Stimulated activated CD4-positive, alpha-beta T cell treated with anti-CD3 and anti-CD28 coated beads, Interleukin-15, amount 100 ng/mL, for 48 hours (primary cell): ENCODE results near the gene KCNMA1.

Experiments used
- DNase-seq, 2 donors: peaks; one replicate each; pipeline ENCODE4 v3.0.0-alpha.2; 2020; ENCODE audit warnings: low read depth in 2 of 2

Gene KCNMA1

DNA sequence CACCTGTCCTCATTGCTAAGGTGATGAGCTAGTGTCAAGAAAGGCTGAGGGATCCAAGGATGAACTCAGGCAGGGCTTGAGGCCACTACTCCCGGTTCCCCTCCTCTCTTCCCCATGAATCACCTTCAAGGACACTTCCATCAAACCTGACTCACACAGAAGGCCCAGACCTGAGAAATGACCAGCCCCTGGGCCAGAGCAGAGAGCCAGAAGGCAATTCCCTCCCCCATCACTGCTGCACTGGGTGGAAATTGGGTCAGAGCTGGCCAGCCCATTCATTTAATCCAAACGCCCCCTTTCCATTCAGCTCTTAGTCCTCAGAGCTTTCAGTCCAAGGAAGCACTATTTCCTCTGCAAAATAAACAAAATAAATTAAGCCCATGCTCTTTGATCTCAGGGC is 182.0 kb downstream of the KCNMA1 start:
- DNase-seq = no peak

GRCh38 chr10:77452952-77453564 is 184.6 kb downstream of the KCNMA1 start:
- no peak for DNase-seq

- no peak for DNase-seq
Observed at GRCh38 chr10:77451886-77452285, 185.7 kb downstream of the KCNMA1 start.

GRCh38 chr10:77448226-77448625 is 189.4 kb downstream of the KCNMA1 start:
- no peak for DNase-seq

DNA sequence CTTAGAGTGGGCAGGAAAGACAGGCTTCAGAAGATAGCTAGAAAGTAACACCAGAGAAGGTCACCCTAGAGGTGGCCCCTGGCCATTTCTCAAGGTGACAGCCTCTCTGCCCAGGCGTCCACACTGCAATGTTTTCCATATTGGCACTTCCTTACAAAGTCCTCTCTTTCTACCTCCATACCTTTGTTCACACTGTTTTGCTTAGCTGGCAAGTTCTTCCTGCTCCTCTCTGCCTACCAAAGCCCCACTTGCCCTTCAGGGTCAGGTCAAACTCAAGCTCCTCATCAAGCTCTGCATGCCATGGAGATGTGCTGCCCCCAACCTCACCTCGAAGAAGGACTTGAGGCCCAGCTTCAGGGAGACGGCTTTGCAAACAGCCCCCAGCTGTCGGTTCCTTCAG is 190.9 kb downstream of the KCNMA1 start:
- DNase-seq = no peak

- DNase-seq = no peak
Observed at GRCh38 chr10:77445547-77445946, 192.1 kb downstream of the KCNMA1 start.

GRCh38 chr10:77444041-77444440 is 193.6 kb downstream of the KCNMA1 start:
- no peak for DNase-seq

- no peak for DNase-seq
Observed at GRCh38 chr10:77442699-77443189, 194.9 kb downstream of the KCNMA1 start.

- DNase-seq = no peak
Observed at GRCh38 chr10:77441353-77442166, 196.0 kb downstream of the KCNMA1 start.

GRCh38 chr10:77436257-77436975 is 201.2 kb downstream of the KCNMA1 start:
- DNase-seq = no peak

GRCh38 chr10:77433546-77433945 is 204.1 kb downstream of the KCNMA1 start:
- no peak for DNase-seq

DNA sequence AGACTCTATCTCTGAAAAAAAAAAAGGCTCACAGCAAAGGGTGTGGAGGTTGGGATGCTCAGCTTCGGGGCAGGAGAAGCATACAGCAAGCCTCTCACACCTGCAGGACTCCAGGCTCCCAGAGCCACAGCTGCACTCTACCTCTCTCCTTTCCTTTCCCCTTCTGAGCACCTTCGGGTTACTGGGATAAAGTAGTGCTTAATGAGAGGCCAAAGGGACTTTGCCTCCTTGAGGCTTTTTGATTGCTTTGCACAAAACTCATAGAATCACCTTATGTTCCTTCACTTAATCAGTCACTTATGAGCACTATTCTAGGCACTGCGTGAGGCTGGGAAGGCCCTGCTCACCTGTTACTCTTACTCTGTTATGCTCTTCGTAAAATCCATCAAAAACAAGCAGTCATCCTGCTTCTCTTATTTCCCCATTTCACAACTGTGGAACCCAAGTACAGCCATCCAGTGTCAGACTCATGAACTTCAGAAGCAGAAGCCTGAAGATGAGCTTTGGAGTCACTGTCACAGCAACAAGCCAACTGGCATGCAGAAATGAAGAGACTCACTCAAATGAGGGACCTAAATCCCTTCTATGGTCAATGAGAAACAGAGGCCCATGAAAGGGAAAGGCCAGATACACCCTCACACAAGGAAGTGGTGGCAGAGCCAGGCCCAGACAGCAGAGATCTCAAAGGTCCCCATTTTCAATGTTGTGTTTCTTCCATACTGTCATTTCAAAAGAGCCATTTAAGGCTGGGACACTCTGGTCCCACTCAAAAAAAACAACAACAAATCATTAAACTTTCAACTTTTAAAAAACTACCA is 205.4 kb downstream of the KCNMA1 start:
- DNase-seq = no peak

- DNase-seq = no peak
Observed at GRCh38 chr10:77431209-77431611, 206.4 kb downstream of the KCNMA1 start.

DNA sequence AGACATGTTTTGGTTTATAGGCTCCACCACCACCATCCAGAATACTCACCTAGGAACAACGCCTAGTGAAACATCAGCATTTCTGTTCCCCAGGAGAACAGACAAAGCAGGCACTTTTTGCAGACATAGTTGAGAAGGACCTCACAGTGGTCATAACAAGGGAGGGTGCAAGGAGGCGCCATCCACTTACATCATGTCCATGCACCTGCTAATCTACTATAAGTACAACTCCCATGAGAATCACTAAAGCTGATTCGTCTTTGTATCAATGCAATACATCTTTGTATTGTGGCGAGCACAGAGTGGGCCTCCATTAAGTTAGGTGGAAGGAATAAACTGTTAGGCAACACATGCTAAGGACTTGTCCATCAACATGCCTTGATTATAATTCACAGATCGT is 207.1 kb downstream of the KCNMA1 start:
- DNase-seq = no peak

- no peak for DNase-seq
Observed at GRCh38 chr10:77428691-77429395, 208.8 kb downstream of the KCNMA1 start.

- DNase-seq = no peak
Observed at GRCh38 chr10:77424257-77424656, 213.4 kb downstream of the KCNMA1 start.

DNA sequence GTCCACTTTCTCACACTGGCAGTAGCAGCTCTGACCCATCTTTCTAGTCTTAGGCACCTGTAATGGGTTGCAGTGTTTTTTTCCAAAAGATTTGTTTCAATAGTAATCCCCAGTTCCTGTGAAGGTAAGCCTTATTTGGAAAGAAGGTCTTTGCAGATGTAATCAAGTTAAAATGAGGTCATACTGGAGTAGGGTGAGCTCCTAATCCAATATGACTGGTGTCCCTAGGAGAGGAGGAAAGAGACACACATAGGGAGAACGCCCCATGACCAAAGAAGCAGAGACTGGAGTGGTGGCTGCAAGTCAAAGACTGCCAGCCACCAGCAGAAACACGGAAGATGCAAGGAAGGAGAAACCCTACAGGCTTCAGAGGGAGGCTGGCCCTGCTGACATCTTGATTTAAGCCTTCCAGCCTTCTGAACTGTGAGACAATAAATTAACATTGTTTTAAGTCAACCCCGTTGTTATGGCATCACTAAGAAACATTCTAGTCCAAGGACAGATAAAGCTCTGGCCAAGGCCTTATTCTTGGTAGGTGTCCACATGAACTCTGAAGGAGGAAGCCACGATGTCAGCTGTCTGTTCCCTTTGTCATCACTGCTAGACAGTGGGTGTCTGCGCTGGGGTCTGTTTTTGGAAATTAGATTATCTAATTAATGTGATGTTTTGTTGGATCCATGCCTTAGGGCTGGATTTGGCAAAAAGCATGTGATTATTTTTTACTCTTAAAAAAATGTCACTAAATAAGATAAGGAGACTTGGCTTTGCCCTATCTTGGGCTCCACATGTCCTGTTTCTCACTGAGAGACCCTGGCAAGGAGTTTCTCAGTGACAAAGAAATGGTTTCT is 214.9 kb downstream of the KCNMA1 start:
- DNase-seq = no peak

- DNase-seq = no peak
Observed at GRCh38 chr10:77421591-77421990, 216.0 kb downstream of the KCNMA1 start.

- no peak for DNase-seq
Observed at GRCh38 chr10:77420947-77421523, 216.6 kb downstream of the KCNMA1 start.

- no peak for DNase-seq
Observed at GRCh38 chr10:77419979-77420378, 217.6 kb downstream of the KCNMA1 start.
